Measurements from ENCODE around the gene SLC24A3. TPM values are rescaled to one million over a fixed set of nuclear protein-coding genes. Genes with fewer than 3 reads are reported as not detected.

Gene SLC24A3
- polyA plus RNA-seq, 1 experiment, result 1.7 TPM

GRCh38 chr20:19254956-19255355, 42.5 kb downstream of the SLC24A3 start:
- ChIA-PET CTCF (no interaction called here), POLR2A (no interaction called here)
- TF ChIP-seq CTCF (IDR thresholded peaks at IDR 0.05; ENCODE audit: insufficient read depth, low read depth, low read length), result no peak
- H3K36me3 ChIP-seq (ENCODE audit: control insufficient read depth, insufficient read depth, low read length), result no peaks in the 10 kb centered on the region
- no peak overlapping the region for H3K4me3 ChIP-seq (ENCODE audit: low read depth, low read length)
- H3K27me3 ChIP-seq (ENCODE audit: control insufficient read depth, insufficient read depth, low read length), result no peaks in the 10 kb centered on the region
- no peak for DNase-seq (ENCODE audit: low read depth)

GRCh38 chr20:19256085-19256484, 43.6 kb downstream of the SLC24A3 start:
- ChIA-PET CTCF (no interaction called here), POLR2A (no interaction called here)
- Histone ChIP-seq H3K27me3 (ENCODE audit: control insufficient read depth, insufficient read depth, low read length) (no peaks in the 10 kb centered on the region), H3K36me3 (ENCODE audit: control insufficient read depth, insufficient read depth, low read length) (no peaks in the 10 kb centered on the region), H3K4me3 (ENCODE audit: low read depth, low read length) (no peak overlapping the region)
- no peak for DNase-seq (ENCODE audit: low read depth)
- TF ChIP-seq CTCF (IDR thresholded peaks at IDR 0.05; ENCODE audit: insufficient read depth, low read depth, low read length), result no peak

- DNase-seq (ENCODE audit: low read depth), result no peak
- no peak for TF ChIP-seq CTCF (IDR thresholded peaks at IDR 0.05; ENCODE audit: insufficient read depth, low read depth, low read length)
- H3K27me3 ChIP-seq (ENCODE audit: control insufficient read depth, insufficient read depth, low read length), result no peaks in the 10 kb centered on the region
- no peaks in the 10 kb centered on the region for H3K36me3 ChIP-seq (ENCODE audit: control insufficient read depth, insufficient read depth, low read length)
- ChIA-PET CTCF (no interaction called here), POLR2A (interaction anchor here (0.6 kb wide), 1 partner anchor 8 kb away, joined by 3 read pairs; no protein-coding TSS in a partner anchor)
- no peak overlapping the region for H3K4me3 ChIP-seq (ENCODE audit: low read depth, low read length)
These were observed 44.6 kb downstream of the SLC24A3 start for GRCh38 chr20:19256906-19257595.

- no peaks in the 10 kb centered on the region for H3K36me3 ChIP-seq (ENCODE audit: control insufficient read depth, insufficient read depth, low read length)
- TF ChIP-seq CTCF (IDR thresholded peaks at IDR 0.05; ENCODE audit: insufficient read depth, low read depth, low read length), result no peak
- POLR2A ChIA-PET, result no interaction called here
- H3K27me3 ChIP-seq (ENCODE audit: control insufficient read depth, insufficient read depth, low read length), result no peaks in the 10 kb centered on the region
- DNase-seq (ENCODE audit: low read depth), result no peak
- CTCF ChIA-PET, result no interaction called here
- no peak overlapping the region for H3K4me3 ChIP-seq (ENCODE audit: low read depth, low read length)
These were observed 45.4 kb downstream of the SLC24A3 start for GRCh38 chr20:19257865-19258264.

- POLR2A ChIA-PET, result no interaction called here
- no peak for TF ChIP-seq CTCF (IDR thresholded peaks at IDR 0.05; ENCODE audit: insufficient read depth, low read depth, low read length)
- H3K27me3 ChIP-seq (ENCODE audit: control insufficient read depth, insufficient read depth, low read length), result no peaks in the 10 kb centered on the region
- CTCF ChIA-PET, result no interaction called here
- no peak for DNase-seq (ENCODE audit: low read depth)
- no peaks in the 10 kb centered on the region for H3K36me3 ChIP-seq (ENCODE audit: control insufficient read depth, insufficient read depth, low read length)
- H3K4me3 ChIP-seq (ENCODE audit: low read depth, low read length), result no peak overlapping the region
These were observed 46.7 kb downstream of the SLC24A3 start for GRCh38 chr20:19259141-19259591.

Data from BJ (cell line).